ENCODE results near the gene SPATA31D3.
"Not testable (repeated sequence)": the region's sequence is repeated elsewhere in the genome, so short reads cannot be mapped to it uniquely, and the experiment has no call there.

Gene SPATA31D3

GRCh38 chr9:81980568-81980967, 37.3 kb downstream of the SPATA31D3 start:
- DNase-seq = no peak

GRCh38 chr9:81981883-81982282, 38.6 kb downstream of the SPATA31D3 start:
- no peak for DNase-seq

DNA sequence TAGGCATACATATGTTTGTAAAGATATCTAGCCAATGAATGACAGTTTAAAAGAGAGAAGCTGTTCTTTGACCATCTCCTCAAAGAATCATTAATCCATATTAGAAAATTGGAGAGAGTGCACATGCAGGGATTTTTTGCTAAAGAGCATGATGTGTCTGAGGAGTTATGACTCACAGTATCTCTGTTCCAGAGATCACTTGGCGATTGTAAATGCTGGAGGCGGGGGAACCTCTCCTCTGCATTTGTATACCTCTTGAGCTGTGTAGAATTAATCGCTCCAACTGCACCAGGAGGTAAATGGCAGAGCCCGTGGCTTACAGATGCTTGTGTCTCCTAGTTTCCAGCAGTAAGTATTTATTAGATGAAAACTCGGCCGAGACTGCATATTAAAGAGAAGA, 41.6 kb downstream of the SPATA31D3 start:
- DNase-seq = no peak

DNA sequence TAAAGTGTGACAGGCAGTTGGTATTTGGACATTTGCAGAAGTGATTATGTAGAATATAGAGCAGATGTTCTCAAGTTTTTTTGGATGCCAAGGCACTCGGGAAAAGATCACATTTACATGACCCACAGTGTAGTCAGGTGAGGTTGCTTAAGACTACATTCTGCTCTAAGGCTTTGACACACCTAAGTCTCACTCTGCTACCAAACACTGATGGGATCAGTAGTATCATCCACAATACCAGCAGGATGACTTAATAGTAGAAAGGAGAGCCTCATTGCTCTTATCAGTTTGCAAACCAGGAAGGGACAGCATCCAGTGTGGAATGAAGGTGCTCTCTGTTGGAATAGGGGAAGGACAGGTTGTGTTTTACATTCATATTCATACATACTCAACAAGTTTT, 42.8 kb downstream of the SPATA31D3 start:
- DNase-seq = no peak

- DNase-seq = not testable (repeated sequence)
Observed at GRCh38 chr9:81988472-81988871, 45.2 kb downstream of the SPATA31D3 start, which contains the start of gene SPATA31D1. TSS of gene SPATA31D1 (plus strand) at chr9:81988772. CDS start at chr9:81988819, 47 bp downstream.

- DNase-seq = no peak
Observed at GRCh38 chr9:81989700-81990099, 46.4 kb downstream of the SPATA31D3 start.

- no peak for DNase-seq
Observed at GRCh38 chr9:81993656-81994055, 50.4 kb downstream of the SPATA31D3 start.
